ENCODE results near the gene AFAP1. TPM values are rescaled to one million over a fixed set of nuclear protein-coding genes. Genes with fewer than 3 reads are reported as not detected.

Gene AFAP1
- total RNA-seq, 4 donors from 2014 or later = 15.8 to 42.9 (median 31.3) TPM

DNA sequence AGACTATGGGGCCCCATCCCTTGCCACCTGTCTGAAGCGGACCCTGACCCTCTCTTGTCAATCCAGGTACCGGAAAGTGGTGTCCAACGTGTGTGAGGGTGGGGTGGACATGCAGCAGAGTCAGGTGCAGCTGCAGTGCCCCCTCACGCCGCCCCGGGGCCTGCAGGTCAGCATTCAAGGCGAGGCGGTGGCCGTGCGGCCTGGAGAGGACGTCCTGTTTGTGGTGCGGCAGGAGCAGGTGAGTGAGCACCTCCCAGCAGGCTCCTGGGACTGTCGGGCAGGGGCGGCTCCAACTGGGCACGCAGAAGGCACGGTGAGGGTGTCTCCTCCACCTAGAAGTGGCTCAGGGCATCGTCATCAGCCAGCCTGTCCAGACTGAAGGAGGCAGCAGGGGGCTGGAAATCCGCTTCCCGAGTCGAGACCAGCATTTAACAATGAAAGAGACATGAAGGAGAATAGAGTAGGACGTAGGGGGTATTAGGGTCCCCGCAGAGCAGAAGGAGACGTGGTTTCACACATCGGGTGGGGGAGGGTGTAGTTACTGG lies 221.6 kb downstream of the AFAP1 start:
- H3K4me3 ChIP-seq = no peak overlapping the region
- H3K9me3 ChIP-seq = no peaks in the 10 kb centered on the region
- H3K36me3 ChIP-seq = no peaks in the 10 kb centered on the region
- DNase-seq = no peak
- no peaks in the 10 kb centered on the region for H3K27me3 ChIP-seq
- H3K4me1 ChIP-seq = no peaks in the 10 kb centered on the region
- H3K27ac ChIP-seq = no peak overlapping the region
- TF ChIP-seq, protein P1, sequence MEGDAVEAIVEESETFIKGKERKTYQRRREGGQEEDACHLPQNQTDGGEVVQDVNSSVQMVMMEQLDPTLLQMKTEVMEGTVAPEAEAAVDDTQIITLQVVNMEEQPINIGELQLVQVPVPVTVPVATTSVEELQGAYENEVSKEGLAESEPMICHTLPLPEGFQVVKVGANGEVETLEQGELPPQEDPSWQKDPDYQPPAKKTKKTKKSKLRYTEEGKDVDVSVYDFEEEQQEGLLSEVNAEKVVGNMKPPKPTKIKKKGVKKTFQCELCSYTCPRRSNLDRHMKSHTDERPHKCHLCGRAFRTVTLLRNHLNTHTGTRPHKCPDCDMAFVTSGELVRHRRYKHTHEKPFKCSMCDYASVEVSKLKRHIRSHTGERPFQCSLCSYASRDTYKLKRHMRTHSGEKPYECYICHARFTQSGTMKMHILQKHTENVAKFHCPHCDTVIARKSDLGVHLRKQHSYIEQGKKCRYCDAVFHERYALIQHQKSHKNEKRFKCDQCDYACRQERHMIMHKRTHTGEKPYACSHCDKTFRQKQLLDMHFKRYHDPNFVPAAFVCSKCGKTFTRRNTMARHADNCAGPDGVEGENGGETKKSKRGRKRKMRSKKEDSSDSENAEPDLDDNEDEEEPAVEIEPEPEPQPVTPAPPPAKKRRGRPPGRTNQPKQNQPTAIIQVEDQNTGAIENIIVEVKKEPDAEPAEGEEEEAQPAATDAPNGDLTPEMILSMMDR (IDR thresholded peaks at IDR 0.05) = no peak
- TF ChIP-seq POLR2A (IDR thresholded peaks at IDR 0.05) = no peak

DNA sequence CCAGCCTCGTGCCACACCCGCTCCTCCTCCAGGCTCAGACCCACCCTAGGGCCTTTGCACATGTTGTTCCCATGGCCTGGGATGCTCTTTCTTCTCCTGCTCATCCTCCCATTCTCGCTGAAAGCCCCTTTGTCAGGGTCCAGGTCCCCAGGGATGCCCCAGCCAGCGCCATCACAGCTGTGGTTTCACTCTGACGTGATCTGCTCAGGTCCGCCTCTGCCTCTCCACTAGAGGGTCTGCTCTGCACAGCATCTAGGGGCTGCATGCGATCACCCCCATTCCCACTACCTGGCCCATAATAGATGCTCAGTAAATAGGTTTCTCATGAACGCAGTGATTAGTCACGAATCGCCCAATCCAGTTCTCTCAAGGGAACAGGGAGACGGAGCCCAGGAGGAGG lies 222.5 kb downstream of the AFAP1 start:
- H3K4me1 ChIP-seq = no peaks in the 10 kb centered on the region
- H3K36me3 ChIP-seq = no peaks in the 10 kb centered on the region
- no peak overlapping the region for H3K4me3 ChIP-seq
- DNase-seq = no peak
- H3K27me3 ChIP-seq = no peaks in the 10 kb centered on the region
- H3K9me3 ChIP-seq = no peaks in the 10 kb centered on the region
- TF ChIP-seq, protein P1 (IDR thresholded peaks at IDR 0.05) = no peak
- TF ChIP-seq POLR2A (IDR thresholded peaks at IDR 0.05) = no peak
- no peak overlapping the region for H3K27ac ChIP-seq

DNA sequence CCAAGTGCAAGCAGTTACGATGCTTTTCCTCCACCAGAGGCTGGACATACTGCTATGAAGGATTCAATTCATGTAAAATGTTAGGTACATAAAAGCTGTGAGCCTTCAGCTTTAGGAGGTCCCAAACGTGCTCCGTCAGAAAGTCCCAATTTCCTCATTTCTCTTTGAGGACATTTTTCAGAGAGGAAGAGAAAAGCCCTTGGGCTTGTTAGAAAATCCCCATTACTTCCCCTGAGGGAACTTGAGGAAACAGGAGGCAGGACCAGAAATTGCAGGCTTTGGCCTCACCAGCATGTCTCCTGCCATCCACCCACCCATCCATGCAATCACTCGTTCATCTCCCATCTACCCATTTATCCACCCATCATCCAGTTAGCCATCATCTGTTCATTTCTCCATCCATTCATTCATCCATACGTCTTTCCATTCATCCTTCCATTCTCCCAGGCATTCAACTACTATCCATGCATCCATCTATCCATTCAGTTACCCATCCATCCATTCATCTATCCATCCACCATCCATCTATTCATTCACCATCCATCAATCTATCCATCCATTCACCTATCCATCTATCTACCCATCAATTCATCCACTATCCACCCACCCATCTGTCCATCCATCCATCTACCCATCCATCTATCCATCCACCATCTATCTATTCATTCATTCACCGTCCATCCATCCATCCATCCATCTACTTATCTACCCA lies 223.5 kb downstream of the AFAP1 start:
- no peak for DNase-seq
- H3K27ac ChIP-seq = no peak overlapping the region
- no peak for TF ChIP-seq POLR2A (IDR thresholded peaks at IDR 0.05)
- TF ChIP-seq, protein P1 (IDR thresholded peaks at IDR 0.05) = no peak
- H3K4me1 ChIP-seq = no peaks in the 10 kb centered on the region
- no peaks in the 10 kb centered on the region for H3K36me3 ChIP-seq
- H3K27me3 ChIP-seq = no peaks in the 10 kb centered on the region
- no peaks in the 10 kb centered on the region for H3K9me3 ChIP-seq
- no peak overlapping the region for H3K4me3 ChIP-seq

DNA sequence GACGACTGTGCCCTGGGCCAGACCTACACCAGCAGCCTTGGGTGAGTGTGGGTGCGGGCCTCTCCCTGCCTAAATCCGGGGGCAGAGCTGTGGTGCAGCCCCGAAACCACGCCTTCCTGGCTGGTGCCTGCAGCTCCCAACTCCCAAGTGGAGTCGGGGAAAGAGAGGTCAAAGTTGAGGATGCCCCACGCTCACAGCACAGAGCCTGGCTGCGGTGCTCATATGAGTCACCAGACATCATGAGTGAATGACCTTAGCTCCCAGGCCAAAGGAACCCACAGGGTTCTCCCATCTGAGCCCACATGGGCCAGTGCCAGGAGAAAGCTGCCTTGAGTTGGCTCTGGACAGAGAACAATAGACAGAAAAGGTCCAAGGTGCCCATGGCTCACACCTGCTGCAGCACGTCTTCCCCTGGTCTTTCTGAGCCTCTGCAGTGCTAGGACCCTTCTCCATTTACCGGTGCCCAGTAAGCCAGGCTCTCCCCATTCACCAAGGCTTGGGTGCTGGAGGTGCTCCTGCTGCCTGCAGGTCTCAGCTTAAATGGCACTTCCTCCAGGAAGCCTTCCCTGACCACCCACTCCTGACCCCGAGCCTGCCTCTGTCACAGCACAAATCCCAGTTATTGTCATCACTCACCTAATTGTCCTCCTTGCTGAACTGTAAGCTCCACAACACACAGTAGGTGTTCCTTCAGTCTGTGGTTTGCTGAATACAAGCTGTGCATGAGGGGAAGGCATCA lies 224.2 kb downstream of the AFAP1 start:
- H3K27ac ChIP-seq = no peak overlapping the region
- H3K36me3 ChIP-seq = no peaks in the 10 kb centered on the region
- H3K4me1 ChIP-seq = no peaks in the 10 kb centered on the region
- H3K27me3 ChIP-seq = no peaks in the 10 kb centered on the region
- TF ChIP-seq, protein P1 (IDR thresholded peaks at IDR 0.05) = no peak
- TF ChIP-seq POLR2A (IDR thresholded peaks at IDR 0.05) = no peak
- no peak for DNase-seq
- no peak overlapping the region for H3K4me3 ChIP-seq
- H3K9me3 ChIP-seq = no peaks in the 10 kb centered on the region

DNA sequence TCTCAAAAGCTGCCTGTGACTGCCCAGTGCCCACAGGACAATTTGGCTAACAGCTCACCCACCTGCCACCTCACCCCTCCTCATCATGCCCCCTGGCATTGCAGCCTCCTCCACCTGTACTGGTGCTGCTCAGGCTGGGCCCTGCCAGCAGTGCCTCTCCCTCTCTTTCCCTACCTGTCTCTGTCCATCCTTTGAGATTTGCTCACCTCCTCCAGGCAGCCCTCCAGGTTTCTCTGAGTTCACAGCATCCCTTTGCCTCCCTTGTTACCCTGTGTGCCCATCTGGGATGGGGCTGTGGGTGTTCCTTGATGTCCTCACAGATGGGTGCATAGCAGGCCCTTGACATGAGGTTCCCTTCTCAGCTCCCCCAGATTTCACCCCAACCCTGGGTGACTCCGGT lies 224.9 kb downstream of the AFAP1 start:
- Histone ChIP-seq H3K36me3 (no peaks in the 10 kb centered on the region), H3K4me3 (no peak overlapping the region), H3K4me1 (no peaks in the 10 kb centered on the region), H3K27me3 (no peaks in the 10 kb centered on the region), H3K9me3 (no peaks in the 10 kb centered on the region), H3K27ac (no peak overlapping the region)
- no peak for DNase-seq
- TF ChIP-seq POLR2A (IDR thresholded peaks at IDR 0.05) = no peak
- TF ChIP-seq, protein P1 (IDR thresholded peaks at IDR 0.05) = no peak

All from Peyer's patch (tissue), 4 donors.